HG03066 (cell line): ENCODE results near the gene AKAP7.
A peak's percentile ranks its signal among the peaks of the same experiment; 100 is the strongest.

Experiments
- ATAC-seq: cut with Tn5 transposase; IDR thresholded peaks from one replicate; pipeline ENCODE4 v1.9.1; 2021; ENCODE audit warnings: low read depth; ENCODE audit not compliant: unreplicated experiment

Gene AKAP7

GRCh38 chr6:131197716-131198115, 62.4 kb downstream of the AKAP7 start:
- ATAC-seq: no peak

DNA sequence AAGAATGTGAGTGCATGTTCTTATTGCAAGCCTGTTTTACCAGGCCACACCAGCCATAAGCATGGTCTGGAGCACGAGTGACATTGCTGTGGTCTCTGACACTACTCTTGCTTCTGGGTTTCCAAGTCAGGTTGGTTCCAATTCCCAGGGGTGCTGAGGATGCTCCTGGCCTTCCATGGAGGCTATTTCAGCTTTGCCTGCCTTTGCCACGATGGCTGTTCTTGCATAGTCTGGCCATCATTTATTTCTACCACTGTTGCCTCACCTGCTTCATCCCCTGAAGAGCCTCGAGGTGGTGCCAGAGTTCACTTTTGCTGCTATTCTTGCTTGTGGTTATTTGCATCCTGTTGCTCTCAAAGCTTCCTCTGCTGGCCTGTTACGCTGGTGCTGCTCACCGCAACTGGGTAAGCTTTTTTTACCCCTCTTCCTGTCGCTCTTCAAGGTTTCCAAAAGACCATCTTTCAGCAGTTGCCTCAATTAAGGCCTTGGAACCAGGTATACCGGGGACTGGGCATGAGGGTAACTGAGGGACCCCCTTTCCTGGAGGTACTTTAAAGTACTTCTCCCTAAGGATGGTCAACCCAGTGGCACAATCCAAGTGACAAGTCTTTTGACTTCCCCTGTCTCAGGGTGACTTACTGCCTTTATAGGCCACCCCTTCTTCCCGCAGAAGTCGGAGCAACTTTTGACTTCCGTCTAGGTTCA, 64.5 kb downstream of the AKAP7 start:
- ATAC-seq: peak; percentile 100

DNA sequence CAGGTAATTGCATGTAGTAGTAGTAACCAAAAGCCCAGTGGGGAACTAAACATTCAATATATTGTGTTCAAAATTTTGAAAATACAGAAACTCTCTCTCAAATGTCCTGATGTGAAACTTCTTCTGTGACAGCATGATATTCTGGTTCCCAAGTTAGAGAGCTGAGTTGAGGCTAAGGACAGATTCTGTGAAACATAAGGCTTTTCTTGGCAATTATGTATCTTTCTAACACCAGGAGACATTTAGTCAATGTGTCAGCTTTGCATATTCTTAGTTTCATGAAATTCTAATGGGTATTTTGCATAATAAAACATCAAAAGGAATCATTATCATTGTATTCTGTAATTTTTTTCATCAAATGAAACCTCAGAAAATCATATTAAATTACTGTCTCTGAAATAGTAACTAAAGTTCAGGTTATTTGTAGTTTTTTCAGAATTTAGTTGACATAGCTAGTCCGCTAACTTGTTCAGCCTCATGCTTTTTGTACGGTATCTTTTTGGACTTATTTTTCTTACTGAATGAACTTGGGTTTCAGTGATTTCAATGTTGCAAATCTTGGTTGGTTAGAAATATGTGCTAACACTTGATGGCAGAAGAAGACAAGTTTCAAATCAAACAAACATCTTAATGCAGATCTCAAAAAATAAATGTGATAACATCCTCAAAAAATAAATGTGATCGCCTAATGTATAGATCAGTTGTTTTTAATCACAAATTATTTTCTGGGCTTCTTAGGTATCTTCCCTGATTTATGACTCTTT, 70.4 kb downstream of the AKAP7 start:
- ATAC-seq: no peak

GRCh38 chr6:131206463-131207251, 71.4 kb downstream of the AKAP7 start:
- no peak for ATAC-seq

- no peak for ATAC-seq
Measured at GRCh38 chr6:131208787-131209186, 73.5 kb downstream of the AKAP7 start.

- ATAC-seq: no peak
Measured at GRCh38 chr6:131210469-131210868, 75.2 kb downstream of the AKAP7 start.

DNA sequence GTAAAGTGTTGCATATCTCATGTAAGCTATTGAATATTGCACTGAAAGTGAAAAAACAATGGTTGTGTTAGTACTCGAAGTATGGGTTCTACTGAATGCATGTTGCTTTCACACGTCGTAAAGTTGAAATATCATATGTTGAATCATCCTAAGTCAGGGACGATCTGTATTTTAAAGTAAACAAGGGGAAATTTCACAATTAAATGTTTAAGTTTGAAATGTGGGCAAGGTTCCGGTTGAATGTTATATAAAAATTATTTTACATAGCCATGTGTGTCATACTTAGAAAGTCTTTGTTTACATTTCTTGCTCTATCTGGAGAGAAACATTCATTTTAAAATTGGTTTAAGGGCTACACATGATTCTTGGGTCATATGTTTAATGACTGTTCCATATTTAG, 76.8 kb downstream of the AKAP7 start:
- no peak for ATAC-seq

GRCh38 chr6:131212913-131213312, 77.6 kb downstream of the AKAP7 start:
- ATAC-seq: no peak

DNA sequence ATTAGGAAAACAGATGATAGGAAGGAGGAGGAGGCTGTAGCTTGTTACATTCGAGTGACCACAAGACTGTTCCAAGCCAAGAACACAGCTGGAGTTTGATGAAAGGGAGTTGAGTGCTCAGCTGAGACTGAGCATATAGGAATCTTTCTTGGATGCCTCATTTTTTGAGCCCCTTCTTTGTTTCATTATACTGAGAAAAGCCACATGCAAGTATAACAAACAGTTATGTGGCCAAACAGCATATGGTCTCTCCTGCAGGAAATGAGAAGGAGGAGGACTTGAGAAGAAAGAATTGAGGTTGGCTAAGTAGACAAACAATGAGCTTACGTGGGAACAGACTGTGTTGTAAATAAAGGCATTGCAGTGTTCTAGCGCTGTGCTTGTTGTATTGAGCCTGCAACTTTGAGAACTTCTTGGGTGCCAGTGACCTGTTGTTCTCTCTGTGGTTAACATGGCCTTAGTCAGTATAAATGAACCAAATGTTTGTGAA, 78.3 kb downstream of the AKAP7 start:
- no peak for ATAC-seq

GRCh38 chr6:131215219-131215618, 80.0 kb downstream of the AKAP7 start:
- no peak for ATAC-seq

GRCh38 chr6:131216246-131216645, 81.0 kb downstream of the AKAP7 start:
- ATAC-seq: no peak

GRCh38 chr6:131222773-131223172, 87.5 kb downstream of the AKAP7 start:
- no peak for ATAC-seq

GRCh38 chr6:131223416-131223815, 88.1 kb downstream of the AKAP7 start:
- ATAC-seq: no peak

DNA sequence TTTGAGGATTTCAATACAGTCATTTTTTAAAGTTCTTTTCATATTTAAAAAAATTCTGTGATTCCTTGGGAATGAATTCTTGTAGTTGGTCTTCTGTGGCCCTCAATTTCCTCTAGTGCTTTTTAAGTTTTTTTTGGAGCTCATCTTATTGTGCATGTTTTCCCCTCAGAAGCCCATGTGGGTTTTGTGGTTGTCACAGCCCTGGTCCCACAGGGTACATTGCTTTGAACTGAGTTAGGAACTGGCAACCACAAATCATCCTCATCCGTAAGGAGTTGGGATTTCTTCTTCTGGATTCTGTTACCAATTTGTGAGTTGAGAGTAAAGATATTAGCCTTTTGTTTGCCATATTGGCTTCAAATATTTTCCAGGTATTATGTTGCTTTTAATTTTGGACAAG, 89.9 kb downstream of the AKAP7 start:
- no peak for ATAC-seq

GRCh38 chr6:131225959-131226358, 90.7 kb downstream of the AKAP7 start:
- ATAC-seq: no peak

GRCh38 chr6:131226459-131227157, 91.3 kb downstream of the AKAP7 start:
- ATAC-seq: no peak

GRCh38 chr6:131227158-131227543, 91.9 kb downstream of the AKAP7 start:
- ATAC-seq: no peak

DNA sequence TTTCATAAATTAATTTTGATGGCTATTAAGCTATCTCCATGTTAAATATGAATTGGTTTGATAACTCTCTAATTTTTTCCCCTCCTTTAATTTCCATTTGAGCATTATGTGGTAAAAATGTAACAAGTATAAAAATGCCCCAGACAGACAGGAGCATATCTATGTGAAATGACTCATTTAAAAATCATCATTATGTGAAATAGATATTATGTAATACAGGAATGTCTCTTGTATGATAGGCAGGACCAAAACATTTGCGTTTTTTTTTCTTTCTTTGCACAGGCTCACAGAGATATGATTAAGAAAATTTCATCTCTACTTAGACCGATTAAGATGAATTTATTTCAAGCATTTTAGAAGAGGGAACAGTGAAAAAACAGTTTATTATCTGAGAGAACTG, 95.8 kb downstream of the AKAP7 start:
- no peak for ATAC-seq

DNA sequence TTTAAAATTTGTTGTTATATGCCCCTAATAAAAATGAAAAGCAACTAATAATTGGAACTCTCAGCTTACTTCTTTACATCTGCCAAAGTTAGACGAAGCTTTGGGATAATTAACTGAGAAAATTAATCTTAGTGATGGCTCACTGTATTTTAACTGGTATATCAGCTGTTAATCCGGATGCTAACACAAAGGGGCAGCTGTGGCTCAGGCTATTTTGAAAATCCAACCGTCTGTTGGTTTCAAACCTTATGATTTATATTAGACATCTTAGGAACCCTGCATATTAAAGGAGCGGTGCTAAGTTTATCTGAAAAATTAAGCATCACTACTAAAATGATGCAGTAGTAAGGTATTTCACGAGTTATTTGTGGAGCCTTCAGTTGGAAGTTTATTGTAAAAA, 96.6 kb downstream of the AKAP7 start:
- no peak for ATAC-seq

DNA sequence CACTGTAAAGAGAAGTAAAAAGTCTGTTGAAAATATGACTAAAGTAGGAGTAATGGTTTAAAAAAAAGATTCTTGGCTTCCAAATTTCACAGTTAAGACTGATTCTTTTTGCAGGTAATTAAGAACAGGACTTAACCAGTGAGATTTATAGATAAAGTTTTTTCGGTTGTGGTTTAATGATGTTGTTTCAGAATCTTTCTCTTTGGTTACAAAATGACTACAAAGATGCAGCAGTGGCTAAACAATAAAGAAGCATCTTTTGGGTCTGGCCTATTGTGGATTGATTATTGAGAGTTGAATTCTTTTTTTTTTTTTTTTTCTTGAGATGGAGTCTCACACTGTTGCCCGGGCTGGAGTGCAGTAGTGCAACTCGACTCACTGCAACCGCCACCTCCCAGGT, 109.7 kb downstream of the AKAP7 start:
- no peak for ATAC-seq

DNA sequence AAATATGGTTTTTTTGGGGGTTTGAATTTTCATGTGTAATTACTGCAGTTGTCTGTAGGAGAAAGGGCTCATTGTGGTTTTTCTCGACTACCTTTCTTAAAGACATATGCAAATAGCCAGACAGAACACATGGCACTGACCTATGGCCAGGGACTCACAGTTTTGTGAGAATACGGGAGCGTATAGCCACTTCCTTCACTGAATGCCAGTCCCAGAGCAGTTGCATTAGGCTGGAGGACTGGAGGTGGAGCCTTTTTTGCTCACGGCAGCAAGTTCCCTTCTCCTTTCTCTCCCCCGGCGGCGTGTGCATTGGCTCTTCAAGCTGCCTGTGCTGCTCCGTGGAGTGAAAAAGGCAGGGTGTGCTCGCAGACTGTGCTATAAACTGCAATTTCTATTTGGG, 114.9 kb downstream of the AKAP7 start:
- peak; percentile 53 for ATAC-seq
